Spleen (tissue), 11 donors: ENCODE data around the gene LKAAEAR1. TPM values are rescaled to one million over a fixed set of nuclear protein-coding genes. Genes with fewer than 3 reads are reported as not detected.

Source experiments
- DNase-seq: peaks from one replicate; pipeline ENCODE4 v3.0.0-alpha.2; 2020
- H3K27ac ChIP-seq, 8 donors: fragments of 200-600 bp; sonication (generic) in 7 of 8; 1 replicate in 4 of 8; 2 replicates in 4 of 8; pipeline versions ENCODE4 v1.5.0 to v1.8.0; 2016 to 2021; ENCODE audit warnings: inconsistent platforms in 4 of 8, mild to moderate bottlenecking in 4 of 8, moderate library complexity in 1 of 8
- H3K27me3 ChIP-seq, 7 donors: fragments of 200-600 bp; sonication (generic) in 6 of 7; replicated peaks in 1 of 7; 1 replicate in 4 of 7; 2 replicates in 3 of 7; pipeline versions ENCODE4 v1.5.0 to v1.8.0; 2016 to 2021; ENCODE audit warnings: inconsistent platforms in 3 of 7, mild to moderate bottlenecking in 1 of 7
- H3K36me3 ChIP-seq, 6 donors: fragments of 200-600 bp; sonication (generic) in 5 of 6; 1 replicate in 4 of 6; 2 replicates in 2 of 6; pipeline versions ENCODE4 v1.5.0 to v1.8.0; 2016 to 2021; ENCODE audit warnings: inconsistent platforms in 2 of 6
- H3K4me1 ChIP-seq, 6 donors: fragments of 200-600 bp; sonication (generic) in 5 of 6; 1 replicate in 3 of 6; 2 replicates in 3 of 6; pipeline versions ENCODE4 v1.5.0 to v1.8.0; 2016 to 2021; ENCODE audit warnings: inconsistent platforms in 3 of 6
- H3K4me3 ChIP-seq, 8 donors: fragments of 200-600 bp; sonication (generic) in 7 of 8; 1 replicate in 4 of 8; 2 replicates in 4 of 8; pipeline versions ENCODE4 v1.5.0 to v1.8.0; 2016 to 2021; ENCODE audit warnings: inconsistent platforms in 4 of 8, mild to moderate bottlenecking in 4 of 8, moderate library complexity in 2 of 8
- H3K9me3 ChIP-seq, 8 donors: fragments of 200-600 bp; sonication (generic) in 7 of 8; 1 replicate in 4 of 8; 2 replicates in 4 of 8; pipeline versions ENCODE4 v1.5.0 to v1.8.0; 2016 to 2021; ENCODE audit warnings: inconsistent platforms in 4 of 8
- POLR2A ChIP-seq, 3 donors: fragments of 450-650 bp; IDR thresholded peaks; one replicate each; pipeline ENCODE4 v1.5.1; 2017; ENCODE audit warnings: antibody characterized with exemption in 3 of 3, mild to moderate bottlenecking in 1 of 3
- POLR2AphosphoS5 ChIP-seq, 3 donors: sonication (generic); formaldehyde crosslinking; IDR thresholded peaks; one replicate each; pipeline ENCODE4 v1.5.1; 2017; ENCODE audit warnings: antibody characterized with exemption in 3 of 3
- WGBS, 5 donors: extraction: QIAGEN DNeasy Blood & Tissue Kit in 3 of 5; methylation state at CpG; one replicate each; pipeline versions ENCODE4 v1.1.5 to v1.1.7; 2013 to 2018; 5-methylcytosine and 5-hydroxymethylcytosine counted together
- intact Hi-C: fragments of 100-400 bp; cut with DNase I; formaldehyde crosslinking; loops from one replicate; pipeline ENCODE4 v1.15.0; 2023; ENCODE audit warnings: low total_unique reads
- polyA plus RNA-seq, 3 donors: library from polyadenylated mRNA; stranded (reverse); fragments of 200-250 nt; gene quantifications; one replicate each; pipeline ENCODE4 v1.2.1, GENCODE V29; 2013
- total RNA-seq, 7 donors: library from RNA; depleted of rRNA in 3 of 7; stranded (reverse); fragments of >200 nt in 3 of 7; fragmentation: NEBNext Ultra II Directional in 4 of 7; extraction: Animal tissue kit (Norgen Biotek cat#: 25700) in 4 of 7; gene quantifications; one replicate each; pipeline versions ENCODE4 v1.1.0 to v1.2.1, GENCODE V29; 2016 to 2021
- TF ChIP-seq, protein P1 (sequence below), 11 experiments: fragments of 200-600 bp in 7 of 11; fragments of 450-650 bp in 4 of 11; sonication (generic) in 4 of 11; IDR thresholded peaks in 8 of 11; conservative IDR thresholded peaks in 3 of 11; 1 replicate in 7 of 11; 2 replicates in 4 of 11; pipeline versions ENCODE4 v1.4.0 to v1.8.0; 2016 to 2021; ENCODE audit warnings: antibody characterized with exemption in 11 of 11, inconsistent platforms in 4 of 11, mild to moderate bottlenecking in 1 of 11
- donor health status: healthy with polysubstance abuse.
- donor health status: DM: no; HTN: no; CAD: no; lungs with moderate emphysema.
- donor health status: DM: no; HTN: no; CAD: no.
- donor health status: Bipolar disorder and iron deficiency.
- donor health status: healthy.
- donor health status: DM: no; HTN: no; CAD: no.
- donor health status: DM: yes; HTN: yes; CAD: no.

LKAAEAR1 gene
- total and polyA plus RNA-seq, 10 donors = 0.26 to 0.66 (median 0.51) TPM; not detected in 6

DNA sequence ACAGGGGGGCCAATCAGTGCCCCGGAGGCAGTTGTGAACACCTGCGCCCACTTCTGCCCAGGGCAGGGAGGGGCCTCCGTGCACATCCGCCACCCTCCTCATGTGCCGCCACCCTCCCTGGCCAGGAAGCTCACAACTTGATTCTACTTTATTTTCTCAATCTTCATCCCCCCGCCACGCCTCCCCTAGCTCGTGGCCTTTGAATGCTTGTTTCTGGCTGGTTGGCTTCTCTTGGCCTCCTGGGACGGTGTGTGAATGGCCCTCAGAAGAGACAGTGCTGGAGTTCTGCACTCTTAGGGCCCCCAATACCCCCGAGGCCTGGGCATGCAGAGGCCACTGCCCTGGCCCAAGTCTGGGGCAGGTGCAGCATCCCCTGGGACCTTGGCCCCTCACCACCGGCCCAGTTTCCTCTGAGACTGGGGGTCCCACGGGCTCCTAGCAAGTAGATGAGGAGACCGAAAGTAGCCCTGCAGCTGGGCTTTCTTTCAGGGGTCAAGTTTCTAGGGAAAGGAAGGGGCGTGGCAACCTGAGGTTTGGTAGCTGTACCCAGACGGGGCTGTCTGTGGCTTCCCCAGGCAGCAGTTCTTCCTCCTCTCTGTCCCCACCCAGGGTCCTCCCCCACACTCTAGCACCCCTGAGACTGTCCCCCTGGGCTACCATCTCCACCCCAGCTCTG, 6.2 kb downstream of the LKAAEAR1 start:
- Histone ChIP-seq H3K27ac (peak overlapping the region; percentile 84 to 97 (median 89)), H3K27me3 (peaks cover 0 to 3% (median 0%) of the 10 kb centered on the region in 7 donors), H3K36me3 (peaks cover 0 to 46% (median 33%) of the 10 kb centered on the region in 6 donors), H3K4me3 (peak overlapping the region; percentile 62 to 96 (median 81)), H3K4me1 (peaks cover 20 to 94% (median 78%) of the 10 kb centered on the region in 6 donors), H3K9me3 (no peaks in the 10 kb centered on the region)
- intact Hi-C loops = no loop called here
- 11 to 29% (median 19%) methylated on average over 13 to 15 of the region's 15 CpGs for WGBS, 5 donors
- DNase-seq = peak; percentile 95
- TF ChIP-seq, protein P1, sequence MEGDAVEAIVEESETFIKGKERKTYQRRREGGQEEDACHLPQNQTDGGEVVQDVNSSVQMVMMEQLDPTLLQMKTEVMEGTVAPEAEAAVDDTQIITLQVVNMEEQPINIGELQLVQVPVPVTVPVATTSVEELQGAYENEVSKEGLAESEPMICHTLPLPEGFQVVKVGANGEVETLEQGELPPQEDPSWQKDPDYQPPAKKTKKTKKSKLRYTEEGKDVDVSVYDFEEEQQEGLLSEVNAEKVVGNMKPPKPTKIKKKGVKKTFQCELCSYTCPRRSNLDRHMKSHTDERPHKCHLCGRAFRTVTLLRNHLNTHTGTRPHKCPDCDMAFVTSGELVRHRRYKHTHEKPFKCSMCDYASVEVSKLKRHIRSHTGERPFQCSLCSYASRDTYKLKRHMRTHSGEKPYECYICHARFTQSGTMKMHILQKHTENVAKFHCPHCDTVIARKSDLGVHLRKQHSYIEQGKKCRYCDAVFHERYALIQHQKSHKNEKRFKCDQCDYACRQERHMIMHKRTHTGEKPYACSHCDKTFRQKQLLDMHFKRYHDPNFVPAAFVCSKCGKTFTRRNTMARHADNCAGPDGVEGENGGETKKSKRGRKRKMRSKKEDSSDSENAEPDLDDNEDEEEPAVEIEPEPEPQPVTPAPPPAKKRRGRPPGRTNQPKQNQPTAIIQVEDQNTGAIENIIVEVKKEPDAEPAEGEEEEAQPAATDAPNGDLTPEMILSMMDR (IDR thresholded peaks at IDR 0.05 in 8 of 11, conservative IDR thresholded peaks at IDR 0.05 in 3 of 11) = peak in 1 of 11 experiments; percentile 6
- TF ChIP-seq POLR2AphosphoS5 (IDR thresholded peaks at IDR 0.05) (peak; percentile 59 to 74 (median 71)), POLR2A (IDR thresholded peaks at IDR 0.05) (no peak)

DNA sequence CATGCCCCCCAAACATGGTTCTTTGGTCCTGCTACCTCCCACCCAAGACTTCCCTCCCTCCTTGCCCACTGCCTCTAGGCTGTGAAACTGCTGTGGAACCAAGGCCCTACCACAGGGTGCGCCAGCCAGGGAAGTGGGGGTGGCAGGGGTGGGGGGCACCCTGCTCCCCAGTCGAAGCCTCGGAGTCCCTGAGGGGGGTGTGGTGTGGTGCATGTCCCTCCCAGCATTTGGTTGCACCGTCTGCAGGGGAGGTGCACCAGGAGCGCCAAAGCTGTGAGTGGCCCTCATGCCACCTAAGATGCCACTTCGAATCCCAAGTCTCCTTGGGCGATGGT, 6.7 kb downstream of the LKAAEAR1 start:
- Histone ChIP-seq H3K9me3 (no peaks in the 10 kb centered on the region), H3K27ac (peak overlapping the region; percentile 30 to 97 (median 89)), H3K4me1 (peaks cover 18 to 94% (median 75%) of the 10 kb centered on the region in 6 donors), H3K4me3 (peak overlapping the region; percentile 62 to 96 (median 81)), H3K27me3 (no peaks in the 10 kb centered on the region), H3K36me3 (peaks cover 0 to 51% (median 39%) of the 10 kb centered on the region in 6 donors)
- no peak for TF ChIP-seq POLR2A (IDR thresholded peaks at IDR 0.05)
- TF ChIP-seq, protein P1 (IDR thresholded peaks at IDR 0.05 in 8 of 11, conservative IDR thresholded peaks at IDR 0.05 in 3 of 11) = no peak
- TF ChIP-seq POLR2AphosphoS5 (IDR thresholded peaks at IDR 0.05) = no peak
- intact Hi-C loops = no loop called here
- 23 to 43% (median 28%) methylated on average over 3 to 7 of the region's 7 CpGs for WGBS, 5 donors
- DNase-seq = no peak

DNA sequence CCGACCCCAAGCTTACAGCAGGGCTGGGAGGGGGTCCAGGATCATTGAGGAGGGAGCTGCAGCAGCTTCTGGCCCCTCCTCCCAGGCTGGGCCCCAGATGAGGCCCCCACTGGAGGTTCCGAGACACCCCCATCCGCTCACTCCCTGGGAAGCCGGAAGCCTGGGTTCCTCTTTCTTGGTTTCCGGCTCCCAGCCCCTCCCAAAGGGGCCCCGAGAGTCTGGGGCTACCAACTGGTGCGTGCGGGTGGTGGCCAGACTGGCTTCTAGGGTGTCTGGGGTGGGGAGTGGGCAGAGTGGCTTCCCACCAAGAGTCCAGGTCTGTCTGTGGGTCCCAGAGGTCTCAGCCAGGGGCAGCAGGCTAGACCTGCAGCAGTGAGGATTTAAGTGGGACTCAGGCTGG, 7.1 kb downstream of the LKAAEAR1 start:
- H3K36me3 ChIP-seq = peaks cover 0 to 55% (median 43%) of the 10 kb centered on the region in 6 donors
- H3K4me3 ChIP-seq = peak overlapping the region; percentile 62 to 96 (median 81)
- no peaks in the 10 kb centered on the region for H3K9me3 ChIP-seq
- TF ChIP-seq POLR2A (IDR thresholded peaks at IDR 0.05) (no peak), POLR2AphosphoS5 (IDR thresholded peaks at IDR 0.05) (peak; percentile 67 to 79 (median 75))
- TF ChIP-seq, protein P1 (IDR thresholded peaks at IDR 0.05 in 8 of 11, conservative IDR thresholded peaks at IDR 0.05 in 3 of 11) = no peak
- peak overlapping the region; percentile 30 to 97 (median 89) for H3K27ac ChIP-seq
- peak; percentile 95 for DNase-seq
- WGBS, 5 donors = 31 to 53% (median 39%) methylated on average over 4 to 8 of the region's 8 CpGs
- H3K4me1 ChIP-seq = peaks cover 18 to 94% (median 73%) of the 10 kb centered on the region in 6 donors
- no peaks in the 10 kb centered on the region for H3K27me3 ChIP-seq
- intact Hi-C loops = no loop called here
